NCI-H2029 treated with DMSO at 0.1 percent for 48 hours (cell line): Measurements from ENCODE around the gene IFNA13.
"Not testable (repeated sequence)": the region's sequence is repeated elsewhere in the genome, so short reads cannot be mapped to it uniquely, and the experiment has no call there.

Source experiments
- DNase-seq: peaks from one replicate; lab custom pipeline; 2025; lab: John Stamatoyannopoulos, UW

The IFNA13 gene

DNA sequence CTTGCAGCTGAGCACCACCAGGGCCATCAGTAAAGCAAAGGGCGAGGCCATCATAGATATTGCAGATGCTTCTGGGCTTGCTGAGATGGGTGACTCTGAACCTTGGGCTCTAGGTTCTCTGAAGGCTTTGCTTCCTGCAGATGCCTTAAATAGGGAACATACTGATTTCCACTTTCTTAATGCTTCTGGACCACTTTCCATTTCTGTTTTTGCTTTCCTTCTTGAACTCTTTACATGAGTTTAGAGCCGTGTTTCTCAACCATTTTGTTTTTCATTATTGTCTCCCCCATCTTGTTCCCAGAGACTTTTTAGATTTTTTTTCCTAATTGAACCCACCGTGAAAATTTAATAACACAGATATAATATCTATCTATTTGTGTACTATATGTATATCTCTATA lies at the start of gene IFNA13:
Gene IFNA13, minus strand, starts transcription at position 101 of the 400 bp plus-strand sequence. Its CDS starts 47 bp downstream, at position 54.
- no peak for DNase-seq

DNA sequence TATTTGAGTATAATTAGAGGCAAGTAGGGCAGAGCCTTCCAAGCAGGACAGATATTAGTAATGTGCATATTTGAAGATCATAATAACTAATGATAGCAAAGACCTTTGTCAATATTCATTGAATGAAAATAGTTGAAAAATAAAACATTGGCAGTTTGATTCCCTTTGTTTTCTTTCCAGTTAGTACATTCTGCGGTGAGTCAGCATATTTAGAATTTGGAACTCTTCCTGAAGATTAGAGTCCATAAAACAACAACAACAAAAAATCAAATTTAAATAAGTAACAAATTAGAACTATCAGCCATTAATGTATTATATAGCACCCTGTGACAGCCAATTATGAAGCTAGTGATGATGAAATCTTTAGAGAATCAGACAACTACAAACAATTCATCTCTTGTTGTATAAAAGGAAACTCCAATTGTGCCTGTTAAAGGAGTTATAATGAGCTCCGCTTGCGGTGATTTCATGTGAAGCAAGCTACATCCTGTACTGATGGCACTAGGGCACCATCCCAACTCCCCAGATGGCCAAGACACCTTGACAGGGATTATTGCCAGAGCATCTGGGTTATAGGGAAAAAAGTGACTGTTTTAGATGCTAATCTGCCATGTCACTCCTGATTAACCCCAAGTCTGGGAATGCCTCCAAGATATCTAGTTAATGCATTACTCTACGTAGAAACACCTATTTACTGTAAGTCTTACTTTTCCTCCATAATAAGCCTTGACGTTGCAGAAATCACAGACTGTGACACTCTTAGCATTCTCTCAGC lies 47.8 kb upstream of the IFNA13 start:
- no peak for DNase-seq

DNA sequence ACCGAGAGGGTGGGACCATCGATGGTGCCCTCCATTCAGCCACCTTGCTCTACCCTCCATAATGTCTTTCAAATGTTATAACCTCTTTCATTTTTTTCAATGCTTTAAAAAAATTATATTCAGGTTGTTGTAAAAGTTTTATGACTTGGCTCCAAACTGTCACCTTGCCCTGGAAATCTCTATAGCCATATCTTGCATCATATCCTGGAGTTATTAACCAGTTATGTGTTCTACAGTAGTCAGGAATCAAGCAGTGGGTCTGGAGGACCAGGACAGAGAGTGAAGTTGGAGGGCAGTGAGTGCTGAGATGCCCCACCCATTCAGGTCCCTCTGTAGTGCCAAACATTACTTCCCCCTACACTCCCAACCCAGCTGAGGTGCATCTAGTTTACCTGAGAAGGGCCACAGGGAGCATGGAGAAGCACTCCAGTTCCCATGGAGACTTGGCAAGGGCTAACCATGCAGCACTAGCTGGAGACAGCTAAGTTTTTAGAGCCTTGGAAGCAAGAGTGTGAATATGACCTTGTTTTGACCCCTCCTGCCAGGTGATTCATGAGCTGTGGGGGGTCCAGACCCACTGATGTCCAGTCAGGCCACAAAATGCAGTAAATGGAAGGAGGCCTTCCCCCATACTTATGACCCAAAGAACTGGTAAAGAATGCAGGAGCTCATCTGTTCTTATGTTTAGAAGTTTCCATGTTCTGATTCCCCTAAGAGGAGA lies 46.5 kb upstream of the IFNA13 start:
- DNase-seq, result no peak

GRCh38 chr9:21413624-21414023 lies 45.8 kb upstream of the IFNA13 start:
- DNase-seq, result no peak

GRCh38 chr9:21413151-21413550 lies 45.3 kb upstream of the IFNA13 start:
- no peak for DNase-seq

- no peak for DNase-seq
Measured at GRCh38 chr9:21412107-21412506, 44.2 kb upstream of the IFNA13 start.

DNA sequence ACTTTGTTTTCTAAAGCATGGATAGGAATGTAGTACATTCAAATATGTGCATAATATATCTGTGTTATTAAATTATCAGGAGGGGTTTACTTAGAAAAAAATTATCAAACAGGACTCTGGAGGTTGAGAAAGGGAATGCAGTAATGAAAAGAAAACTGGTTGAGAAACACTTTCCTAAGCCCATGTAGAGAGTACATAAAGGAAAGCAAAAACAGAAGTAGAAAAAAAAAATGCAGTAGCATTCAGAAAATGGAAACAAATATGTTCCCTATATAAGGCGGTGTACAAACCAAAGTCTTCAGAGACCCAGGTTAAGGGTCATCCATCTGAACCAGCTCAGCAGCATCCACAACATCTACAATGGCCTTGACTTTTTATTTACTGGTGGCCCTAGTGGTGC lies 41.0 kb upstream of the IFNA13 start, which contains the start of gene IFNA8:
Gene IFNA8, plus strand, starts transcription at position 301 of the 400 bp plus-strand sequence. Its CDS starts 60 bp downstream, at position 361.
- no peak for DNase-seq

- DNase-seq, result no peak
Measured at GRCh38 chr9:21404146-21404545, 36.3 kb upstream of the IFNA13 start.

- DNase-seq, result no peak
Measured at GRCh38 chr9:21402386-21403251, 34.8 kb upstream of the IFNA13 start.

DNA sequence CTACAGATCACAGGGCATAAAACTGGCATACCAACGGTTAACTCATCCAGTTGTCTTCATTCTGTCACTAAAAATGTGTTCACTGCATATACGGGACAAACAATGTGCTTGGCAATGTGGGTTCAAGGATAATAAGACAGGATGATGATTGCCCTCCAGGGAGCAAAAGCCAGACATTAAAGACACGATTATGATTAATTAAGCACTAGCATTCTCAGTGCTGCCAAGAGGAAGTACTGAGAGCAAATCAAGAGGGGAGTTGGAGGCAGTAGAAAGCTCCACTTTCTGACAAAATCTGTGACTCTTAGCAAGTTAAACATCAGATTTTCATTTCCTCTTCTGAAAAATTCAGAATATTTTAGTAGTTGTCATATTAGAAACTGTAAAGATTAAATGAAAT lies 32.1 kb upstream of the IFNA13 start:
- no peak for DNase-seq

GRCh38 chr9:21398955-21399489 lies 31.2 kb upstream of the IFNA13 start:
- no peak for DNase-seq

- DNase-seq, result no peak
Measured at GRCh38 chr9:21395778-21396717, 28.2 kb upstream of the IFNA13 start.

DNA sequence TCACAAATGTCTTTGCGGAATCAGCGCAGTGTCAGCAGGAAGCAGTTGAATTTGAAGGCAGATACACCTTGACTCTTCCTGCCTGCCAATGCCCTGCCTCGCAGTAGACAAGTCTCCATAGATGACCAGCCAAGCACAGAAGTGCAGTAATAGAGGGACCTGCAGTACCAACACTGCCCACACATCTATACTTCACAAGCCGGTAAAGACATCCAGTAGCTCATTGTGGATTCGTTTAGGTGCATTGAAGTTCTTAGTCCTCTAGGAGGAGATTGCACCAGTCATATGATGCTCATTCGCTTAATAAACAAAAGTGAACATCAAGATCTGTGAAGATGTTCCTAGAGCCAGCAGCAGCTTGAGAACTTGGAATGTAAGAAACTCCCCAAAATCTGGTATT lies 24.4 kb upstream of the IFNA13 start:
- no peak for DNase-seq

DNA sequence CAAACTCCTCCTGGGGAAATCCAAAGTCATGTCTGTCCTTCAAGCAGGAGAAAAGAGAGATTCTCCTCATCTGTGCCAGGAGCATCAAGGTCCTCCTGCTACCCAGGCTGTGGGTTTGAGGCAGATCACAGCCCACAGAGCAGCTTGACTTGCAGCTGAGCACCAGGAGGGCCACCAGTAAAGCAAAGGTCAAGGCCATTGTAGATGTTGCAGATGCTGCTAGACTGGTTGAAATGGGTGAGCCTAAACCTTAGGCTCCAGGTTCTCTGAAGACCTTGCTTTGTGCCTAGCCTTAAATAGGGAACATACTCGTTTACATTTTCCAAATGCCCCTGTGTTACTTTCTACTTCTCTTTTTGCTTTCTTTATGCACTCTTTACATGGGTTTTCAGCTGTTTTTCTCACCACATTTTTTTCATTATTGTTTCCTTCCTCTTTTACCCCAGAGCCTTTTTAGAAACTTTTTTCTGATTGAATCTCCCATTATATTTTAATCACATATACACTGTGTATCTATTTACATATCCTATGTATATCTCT lies 17.3 kb upstream of the IFNA13 start, which contains the start of gene IFNA2:
Gene IFNA2, minus strand, starts transcription at position 268 of the 540 bp plus-strand sequence. Its CDS starts 69 bp downstream, at position 199.
- no peak for DNase-seq

DNA sequence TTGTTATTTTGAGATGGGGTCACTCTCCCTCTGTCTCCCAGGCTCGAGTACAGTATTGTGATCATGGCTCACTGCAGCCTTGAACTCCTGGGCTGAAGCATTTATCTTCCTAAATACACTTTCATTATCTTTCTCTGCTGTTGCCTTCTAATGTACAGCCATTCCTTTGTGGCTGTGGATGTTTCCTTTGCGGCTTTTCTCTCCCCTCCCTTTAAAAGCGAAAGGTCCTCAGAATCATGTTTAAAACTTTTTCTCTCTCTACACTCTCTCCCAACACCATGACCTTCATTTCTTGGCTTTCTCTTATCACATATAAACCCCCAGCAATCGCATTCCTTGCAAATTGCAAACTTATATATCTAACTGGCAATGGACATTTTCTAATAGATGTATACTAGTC lies 15.8 kb upstream of the IFNA13 start:
- no peak for DNase-seq

DNA sequence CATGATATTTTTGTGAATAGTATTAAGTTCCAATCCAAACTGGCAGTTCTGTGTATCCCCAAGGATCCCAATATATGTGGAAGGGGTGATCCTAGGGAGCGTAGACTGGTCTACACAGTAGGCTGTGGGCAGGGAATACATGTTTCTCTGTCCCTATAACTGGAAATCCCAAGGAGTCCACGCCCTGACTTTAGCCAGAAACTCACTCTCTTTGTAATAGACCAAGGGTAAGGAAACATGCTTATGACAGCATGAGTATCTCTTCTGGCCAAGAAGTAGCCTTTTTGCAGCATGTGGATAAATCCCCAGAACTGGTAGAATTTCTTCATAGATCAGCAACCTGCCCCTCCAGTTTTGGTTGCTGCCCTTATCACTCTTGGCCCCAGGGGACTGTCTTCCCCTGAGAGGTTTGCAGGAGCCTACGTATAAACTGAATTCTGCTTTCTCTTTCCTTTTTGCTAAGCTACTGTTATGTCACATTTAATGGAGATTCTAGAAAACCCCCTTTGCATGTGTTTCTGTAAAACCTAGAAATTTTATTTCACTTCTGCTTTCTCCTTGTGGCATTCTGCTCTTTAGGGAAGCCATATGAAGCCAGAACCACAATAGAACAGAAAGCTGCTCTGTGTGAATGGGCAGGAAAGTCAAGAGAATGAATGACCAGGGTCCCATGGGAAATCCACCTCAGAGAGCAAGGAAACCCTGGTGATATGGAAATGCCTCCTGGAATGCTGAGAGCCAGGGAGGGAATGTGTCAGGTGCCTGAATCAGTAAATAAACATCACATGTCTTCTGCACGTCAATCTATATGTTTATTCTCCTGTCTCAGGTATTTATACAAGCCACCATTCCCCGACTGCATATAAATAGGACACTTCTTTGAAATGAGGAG lies 13.8 kb upstream of the IFNA13 start:
- no peak for DNase-seq

- DNase-seq, result not testable (repeated sequence)
Measured at GRCh38 chr9:21371467-21371866, 3.6 kb upstream of the IFNA13 start.

DNA sequence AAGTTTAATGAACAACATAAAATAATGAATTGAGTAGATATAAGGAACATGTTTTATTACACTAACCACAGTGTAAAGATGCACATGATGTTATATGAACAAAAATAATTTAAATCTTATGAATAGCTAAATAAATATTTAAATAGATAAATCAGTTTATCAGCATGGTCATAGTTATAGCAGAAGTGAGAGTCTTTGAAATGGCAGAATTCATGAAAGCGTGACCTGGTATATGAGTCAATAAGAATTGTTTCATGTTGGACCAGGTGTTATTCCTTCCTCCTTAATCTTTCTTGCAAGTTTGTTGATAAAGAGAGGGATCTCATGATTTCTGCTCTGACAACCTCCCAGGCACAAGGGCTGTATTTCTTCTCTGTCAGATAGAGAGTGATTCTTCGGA lies 688 bp downstream of the IFNA13 start:
- DNase-seq, result not testable (repeated sequence)

DNA sequence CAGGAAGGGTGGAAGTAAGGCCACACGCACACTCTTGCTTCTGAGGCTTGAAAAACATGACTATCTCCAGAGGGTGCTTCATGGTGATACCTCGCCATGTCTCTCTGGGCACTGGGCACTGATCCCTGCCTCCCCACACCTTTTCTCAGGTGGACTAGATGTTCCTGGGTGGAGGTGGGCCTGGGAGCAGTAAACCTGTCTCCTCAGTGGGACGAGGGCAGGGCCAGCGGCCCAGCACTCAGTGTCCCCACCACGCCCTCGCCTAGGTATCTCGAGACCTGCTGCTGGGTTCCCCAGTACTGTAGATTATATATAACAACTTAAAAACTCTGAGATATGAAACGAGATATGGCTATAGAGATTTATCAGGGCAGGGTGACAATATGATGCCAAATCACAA lies 5.6 kb downstream of the IFNA13 start:
- DNase-seq, result no peak
